HG02840 (cell line): ENCODE data around the gene LRMDA.
"Not testable (repeated sequence)": the region's sequence is repeated elsewhere in the genome, so short reads cannot be mapped to it uniquely, and the experiment has no call there.

ENCODE experiments used
- ATAC-seq: cut with Tn5 transposase; IDR thresholded peaks from one replicate; pipeline ENCODE4 v1.9.1; 2021; ENCODE audit warnings: mild to moderate bottlenecking, moderate library complexity, moderate number of reproducible peaks; ENCODE audit not compliant: unreplicated experiment, low FRiP score

The LRMDA gene

DNA sequence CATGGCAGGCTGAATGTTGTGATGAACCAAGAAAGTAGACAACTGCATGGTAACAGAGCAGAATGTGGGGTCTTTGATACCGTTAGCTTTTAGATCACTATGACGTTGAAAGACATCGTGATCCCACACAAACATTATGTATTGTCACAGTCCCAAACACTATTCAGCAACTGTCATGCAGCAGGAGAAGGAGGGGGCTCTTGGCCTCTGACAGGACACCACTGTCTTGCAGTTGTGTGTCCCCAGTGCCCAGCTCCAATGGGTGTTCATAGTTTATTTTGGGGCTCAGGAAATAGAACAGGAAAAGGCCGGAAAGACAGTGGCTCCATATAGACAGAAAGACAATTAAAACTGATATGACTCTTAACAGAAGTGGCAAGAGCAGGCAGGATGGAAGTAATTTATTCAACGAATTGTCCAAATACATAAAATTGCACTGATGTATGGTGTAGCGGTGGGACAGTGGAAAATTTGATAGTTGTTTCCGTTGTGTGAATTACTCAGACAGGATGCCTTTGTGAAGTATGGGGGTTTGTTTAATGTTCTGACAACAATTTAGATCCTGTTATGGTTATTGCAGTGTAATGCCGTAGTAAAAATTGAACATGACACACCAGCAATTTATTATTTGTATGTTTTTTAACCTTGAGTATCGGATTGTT lies 292.0 kb downstream of the LRMDA start:
- ATAC-seq = no peak

DNA sequence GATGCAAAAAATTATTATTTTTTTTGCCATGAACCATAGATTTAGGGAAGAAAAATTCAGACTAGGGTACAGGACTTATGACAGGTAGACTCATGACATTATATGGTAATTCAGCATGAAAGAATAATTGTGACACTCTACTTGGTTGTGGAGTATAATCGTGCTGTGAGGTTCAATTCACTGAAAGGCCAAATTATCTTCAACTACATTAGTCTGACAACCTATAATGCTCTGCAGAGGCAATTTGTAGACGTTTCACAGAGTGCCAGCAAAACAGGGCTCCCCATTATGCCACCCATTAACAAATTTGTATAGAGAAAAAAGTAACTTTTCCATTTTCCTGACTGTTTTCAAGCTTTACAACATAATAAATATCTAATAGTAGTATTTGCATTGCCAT lies 292.6 kb downstream of the LRMDA start:
- ATAC-seq = no peak

DNA sequence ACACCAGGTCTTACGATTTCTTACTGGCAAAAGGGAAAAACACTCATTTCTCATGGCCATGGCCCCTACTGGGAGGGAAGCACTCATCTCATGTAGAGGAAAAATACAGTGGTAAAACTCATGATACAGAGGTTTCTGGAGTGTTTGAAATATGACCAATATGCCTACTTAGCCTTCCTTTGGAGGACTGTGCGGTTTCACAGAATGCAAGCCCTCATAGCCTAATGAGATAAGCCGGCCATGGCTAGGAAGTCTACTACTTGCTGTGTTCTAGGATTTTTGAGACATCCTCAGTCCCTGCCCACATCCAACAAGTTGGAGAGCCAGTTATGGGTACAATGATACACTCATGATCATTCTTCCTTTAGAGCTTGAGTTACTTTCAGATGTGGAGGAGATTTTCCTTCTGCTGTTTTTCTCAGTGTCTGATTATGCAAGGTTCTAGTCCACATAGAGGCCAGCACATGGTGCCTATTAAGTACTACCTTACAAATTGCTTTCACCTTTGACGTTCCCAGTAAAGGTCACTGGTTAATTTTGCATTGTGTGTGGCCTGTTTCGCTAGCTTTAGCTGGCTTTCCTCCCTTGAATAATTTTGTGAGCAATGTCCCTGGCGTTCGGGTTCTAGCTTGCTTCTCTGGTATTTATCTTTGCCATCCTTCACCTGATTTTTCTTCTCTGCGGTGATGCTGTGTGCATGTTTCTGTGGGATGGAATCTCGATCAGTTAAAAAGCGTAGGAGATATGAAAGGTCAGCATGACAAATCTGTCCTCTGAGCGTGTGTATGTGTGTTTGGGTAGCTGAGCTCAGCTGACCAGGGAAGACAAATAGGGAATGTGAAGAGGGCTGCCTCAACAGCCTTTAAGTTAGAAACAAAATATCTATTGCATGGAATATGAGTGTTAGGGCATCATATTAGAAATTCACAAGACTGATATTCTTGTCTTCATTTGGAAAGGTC lies 295.4 kb downstream of the LRMDA start:
- ATAC-seq = no peak

DNA sequence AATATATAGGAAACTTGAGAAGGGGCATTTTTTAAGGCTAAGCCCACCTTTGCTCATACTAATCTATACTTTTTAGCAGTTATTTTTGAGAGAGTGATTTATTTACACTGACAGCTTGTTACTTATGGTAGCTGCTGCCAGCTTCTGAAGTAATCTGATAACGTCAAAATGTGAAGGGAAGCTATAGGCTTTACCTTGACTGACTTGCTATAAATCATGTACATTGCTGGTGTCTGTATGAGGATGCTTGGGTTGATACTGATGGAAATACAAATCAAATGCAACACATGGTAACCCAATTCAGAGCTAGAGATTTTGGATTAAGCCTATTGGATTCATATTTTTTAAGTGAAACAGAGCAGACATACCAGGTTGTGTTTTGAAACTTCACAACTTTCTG lies 299.4 kb downstream of the LRMDA start:
- no peak for ATAC-seq

DNA sequence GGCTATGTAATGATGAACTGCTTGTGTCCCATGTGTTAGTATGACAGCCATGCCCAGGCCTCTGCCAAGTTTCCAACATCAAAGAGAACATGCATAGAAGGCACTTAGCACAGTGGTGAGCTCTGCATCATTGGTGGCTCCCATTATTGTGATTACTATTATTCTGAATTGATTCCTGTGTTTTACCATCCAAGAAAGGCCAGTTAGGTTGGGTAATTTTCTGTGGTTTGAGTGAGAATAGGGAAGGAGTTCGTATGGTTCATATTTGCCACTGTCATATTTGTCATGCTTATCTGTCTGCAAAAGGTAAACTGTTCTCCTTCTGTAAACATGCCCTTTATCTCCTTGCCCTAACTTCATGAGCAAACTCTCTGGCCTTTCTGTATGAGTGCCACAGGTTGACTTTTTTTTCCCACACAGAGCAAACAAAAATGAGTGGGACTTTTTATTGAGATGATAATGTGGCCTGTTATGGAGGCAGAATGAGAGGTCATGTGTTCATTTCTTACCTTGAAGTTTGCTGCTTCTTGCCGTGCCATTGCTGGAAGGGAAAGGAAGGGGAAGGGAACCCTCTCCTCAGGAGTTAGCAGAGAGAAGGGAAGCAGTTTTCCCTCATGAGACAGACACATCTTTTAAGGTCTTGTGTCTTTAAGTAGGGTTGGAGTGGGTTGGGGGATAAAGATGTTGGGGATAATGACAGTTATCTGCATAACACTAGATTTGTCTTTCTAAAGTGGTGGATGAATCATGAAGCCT lies 301.9 kb downstream of the LRMDA start:
- ATAC-seq = no peak

DNA sequence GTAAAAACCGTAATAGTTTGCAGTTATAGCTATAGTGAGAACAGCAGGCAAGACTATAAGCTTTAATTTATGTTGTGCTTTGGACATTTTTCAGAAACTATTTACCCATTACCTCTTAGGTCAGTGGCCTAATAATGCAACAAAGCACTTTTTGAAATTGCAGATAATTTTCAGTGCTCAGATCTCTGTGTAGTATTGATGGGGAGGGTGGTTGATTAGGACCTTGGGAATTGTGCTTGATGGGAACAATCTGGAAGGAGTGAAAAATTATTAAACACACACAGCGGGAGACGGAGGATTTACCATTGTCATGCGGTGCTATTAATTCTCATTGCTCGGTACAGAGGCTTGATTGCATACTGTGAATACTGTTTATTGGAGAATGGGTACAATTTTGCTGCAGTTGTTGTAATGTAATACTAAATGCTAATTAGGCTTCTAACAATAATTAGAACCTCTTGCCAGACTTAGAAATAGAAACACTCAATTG lies 304.8 kb downstream of the LRMDA start:
- no peak for ATAC-seq

DNA sequence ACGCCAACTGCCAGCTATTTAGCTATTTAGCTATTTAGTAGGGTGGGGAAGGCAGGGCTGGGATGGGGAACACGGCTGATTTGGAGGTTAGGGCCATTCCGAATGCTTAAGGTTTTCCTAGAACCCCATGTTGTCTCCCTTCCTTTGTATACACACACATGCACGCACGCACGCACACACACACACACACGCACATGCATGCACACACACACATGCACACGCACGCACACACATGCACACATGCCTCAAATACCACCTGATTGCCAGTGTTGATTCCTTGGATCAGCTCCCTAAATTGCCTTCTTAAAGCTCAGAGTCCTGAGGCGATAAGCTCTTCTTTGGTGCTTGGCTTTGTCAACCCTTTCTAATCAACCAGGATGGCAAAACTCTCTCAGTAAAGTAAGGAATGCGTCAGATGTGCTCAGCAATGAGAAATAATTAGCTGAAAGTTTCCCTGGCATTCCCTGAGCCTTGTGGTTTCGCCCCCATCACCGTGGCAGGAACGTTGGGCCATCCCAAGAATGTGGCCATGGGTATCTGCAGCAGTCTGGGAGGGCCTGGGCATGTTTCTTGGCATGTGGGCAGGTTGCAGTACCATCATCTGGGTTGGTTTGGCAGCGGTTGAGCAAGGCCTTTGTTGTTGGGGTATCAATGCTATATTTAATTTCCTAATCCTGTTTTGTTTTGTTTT lies 305.6 kb downstream of the LRMDA start:
- no peak for ATAC-seq

DNA sequence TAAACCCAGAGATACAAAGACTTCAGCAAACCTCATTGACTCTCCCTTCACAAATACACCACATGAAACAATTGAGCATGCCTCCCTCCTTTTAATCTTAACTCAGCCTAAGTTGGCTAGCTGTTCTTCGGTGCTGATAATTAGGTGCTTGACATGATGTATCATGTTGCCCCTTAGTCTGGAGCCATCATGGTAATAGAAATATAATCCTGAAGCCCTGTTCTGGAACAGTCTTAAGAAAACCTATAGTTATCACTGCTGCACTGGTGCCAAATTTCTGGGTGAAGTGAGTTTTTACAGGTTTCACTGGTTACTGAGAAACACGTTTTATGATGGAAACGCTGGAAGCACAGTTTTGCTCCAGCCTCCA lies 306.1 kb downstream of the LRMDA start:
- ATAC-seq = no peak

DNA sequence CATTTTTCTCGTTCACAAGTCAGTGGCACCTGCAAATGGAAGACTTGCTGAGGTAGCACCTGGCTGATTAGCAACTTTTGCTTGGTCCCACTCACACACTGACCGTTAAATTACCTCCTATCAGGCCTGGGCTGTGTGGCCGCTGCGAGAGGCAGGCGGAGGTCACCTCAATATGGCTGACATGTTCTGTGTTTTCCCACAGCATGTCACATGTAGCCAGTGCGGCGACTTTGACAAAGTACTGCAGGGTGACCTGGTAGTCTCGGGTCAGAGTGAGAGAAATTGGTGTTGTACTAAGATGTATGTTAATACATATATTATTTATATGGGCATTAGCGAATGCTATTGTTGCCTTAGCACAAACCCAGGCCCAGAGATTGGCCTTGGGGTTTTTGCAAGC lies 307.5 kb downstream of the LRMDA start:
- no peak for ATAC-seq

DNA sequence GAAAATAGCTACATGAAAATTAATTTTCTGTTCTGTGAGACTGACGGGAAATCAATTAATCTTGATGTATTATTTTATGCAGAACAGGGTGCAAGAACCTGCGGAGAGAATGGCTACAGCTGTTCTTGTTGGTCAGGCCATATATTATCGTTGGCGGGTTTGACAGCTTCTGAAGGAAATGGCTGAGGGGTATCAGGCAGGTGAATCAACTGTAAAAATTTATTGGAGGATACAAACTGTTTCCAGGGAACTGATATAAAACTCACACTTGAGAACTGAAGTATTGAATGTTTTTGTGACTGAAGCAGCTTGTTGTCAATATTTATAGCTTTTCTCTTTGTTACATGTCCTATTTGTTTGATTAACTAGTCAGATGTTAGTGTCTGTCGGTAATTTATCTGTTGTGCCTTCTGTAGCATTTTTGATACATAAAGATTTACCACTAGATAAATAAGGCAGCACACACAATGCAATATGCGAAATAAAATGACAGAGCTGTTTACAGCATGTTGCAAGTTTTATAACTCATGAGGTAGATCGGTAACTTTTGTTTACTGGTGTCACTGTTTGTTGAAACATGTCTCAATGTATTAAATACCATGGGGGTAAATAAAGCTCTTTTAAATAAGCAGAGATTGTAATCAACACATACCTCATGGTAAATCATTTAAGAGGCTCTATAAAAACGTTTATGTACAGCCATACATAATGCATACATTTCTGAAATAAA lies 308.2 kb downstream of the LRMDA start:
- ATAC-seq = no peak

DNA sequence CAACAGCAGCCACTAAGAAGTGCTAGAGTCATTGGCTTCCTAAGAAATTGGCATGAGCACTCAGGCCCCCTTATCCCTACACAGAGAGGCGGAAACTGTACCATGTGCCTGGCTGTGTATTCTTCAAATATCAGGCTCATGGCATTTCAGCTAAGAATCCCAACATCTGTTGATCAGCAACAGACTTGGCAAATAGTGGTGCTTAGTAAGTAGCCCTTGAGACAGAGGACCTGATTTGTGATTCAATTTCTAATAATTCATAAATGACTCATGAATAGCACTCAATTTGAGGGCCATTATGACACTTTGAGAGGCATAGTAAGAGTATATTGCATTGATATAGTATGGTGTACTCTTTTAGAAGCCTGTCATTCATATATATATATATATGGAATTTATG lies 309.1 kb downstream of the LRMDA start:
- ATAC-seq = no peak

DNA sequence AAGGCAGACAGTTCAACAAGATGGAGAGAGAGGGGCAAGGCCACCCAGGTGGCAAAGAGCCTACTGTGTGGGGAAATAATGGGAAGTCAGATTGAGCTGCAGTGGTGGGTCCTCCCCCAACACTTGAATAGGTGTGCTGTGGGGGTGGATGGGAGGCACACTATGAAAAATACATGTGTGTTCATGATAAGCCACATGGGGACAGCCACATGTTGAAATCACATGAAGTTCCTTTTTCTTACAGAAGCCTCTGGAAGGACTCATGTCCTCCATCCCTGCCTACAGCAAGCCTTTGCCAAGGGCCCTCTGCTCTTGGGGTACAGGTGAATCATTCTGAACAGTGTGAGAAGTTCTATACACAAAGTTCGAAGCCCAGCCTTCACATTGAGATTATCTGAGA lies 310.9 kb downstream of the LRMDA start:
- no peak for ATAC-seq

DNA sequence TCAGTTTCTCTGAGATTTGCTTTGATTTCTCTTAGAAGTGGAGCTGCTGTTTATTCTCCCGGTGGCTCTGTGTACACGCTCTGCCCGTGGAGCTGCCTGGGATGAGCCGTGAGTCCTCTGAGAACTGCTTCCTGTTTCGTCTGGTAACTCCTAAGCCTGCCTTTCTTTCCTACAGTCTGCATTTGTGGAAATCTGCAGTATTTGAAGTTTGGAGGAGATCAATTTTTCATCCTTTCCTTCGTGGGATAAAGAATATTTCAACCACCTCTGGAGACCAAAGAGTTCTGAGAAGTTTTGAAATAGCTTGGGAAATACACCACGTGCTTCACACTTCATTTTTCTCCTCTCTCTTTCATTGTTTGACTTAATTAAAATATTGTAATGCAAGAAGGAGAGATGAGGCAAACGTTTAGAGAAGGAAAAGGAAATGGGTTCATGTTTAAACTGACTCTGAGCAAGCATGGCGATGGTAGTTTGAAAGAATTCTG lies 311.9 kb downstream of the LRMDA start:
- no peak for ATAC-seq

DNA sequence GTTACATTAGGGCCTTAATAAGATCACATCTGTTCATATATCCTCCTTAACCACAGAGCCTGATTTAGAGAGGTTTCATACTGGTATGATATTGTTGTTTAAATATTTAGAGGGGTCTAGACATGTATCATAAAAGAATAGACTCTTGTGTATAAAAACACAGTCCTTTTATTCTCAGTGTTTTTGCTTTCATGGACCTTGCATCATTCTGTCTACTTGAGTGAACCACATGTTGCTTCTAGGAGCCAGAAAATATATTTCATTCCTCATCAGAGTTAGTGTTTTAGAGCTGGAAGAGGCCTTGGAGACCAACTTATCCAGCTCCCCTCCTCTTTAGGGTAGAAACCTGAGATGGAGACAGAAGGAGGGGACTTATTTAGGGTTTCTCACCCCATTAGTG lies 312.8 kb downstream of the LRMDA start:
- ATAC-seq = no peak

DNA sequence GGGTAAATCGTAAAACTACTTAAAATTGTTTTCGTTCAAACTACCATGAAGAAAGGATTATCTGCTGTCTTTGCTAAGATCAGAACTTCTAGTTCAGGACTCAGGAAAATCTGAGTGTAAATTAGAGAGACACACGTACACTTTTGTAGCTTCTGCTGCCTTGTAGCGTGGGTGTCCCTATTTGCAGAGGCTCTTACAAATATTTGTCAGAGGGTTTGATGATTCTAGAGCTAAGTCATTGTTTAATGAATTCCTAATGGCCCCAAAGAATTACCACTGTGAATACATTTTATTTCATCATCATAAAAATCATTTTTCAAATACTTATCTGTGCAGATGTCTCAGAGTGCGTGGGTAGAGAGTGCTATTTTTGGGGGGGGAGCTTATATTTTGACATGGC lies 314.9 kb downstream of the LRMDA start:
- no peak for ATAC-seq

DNA sequence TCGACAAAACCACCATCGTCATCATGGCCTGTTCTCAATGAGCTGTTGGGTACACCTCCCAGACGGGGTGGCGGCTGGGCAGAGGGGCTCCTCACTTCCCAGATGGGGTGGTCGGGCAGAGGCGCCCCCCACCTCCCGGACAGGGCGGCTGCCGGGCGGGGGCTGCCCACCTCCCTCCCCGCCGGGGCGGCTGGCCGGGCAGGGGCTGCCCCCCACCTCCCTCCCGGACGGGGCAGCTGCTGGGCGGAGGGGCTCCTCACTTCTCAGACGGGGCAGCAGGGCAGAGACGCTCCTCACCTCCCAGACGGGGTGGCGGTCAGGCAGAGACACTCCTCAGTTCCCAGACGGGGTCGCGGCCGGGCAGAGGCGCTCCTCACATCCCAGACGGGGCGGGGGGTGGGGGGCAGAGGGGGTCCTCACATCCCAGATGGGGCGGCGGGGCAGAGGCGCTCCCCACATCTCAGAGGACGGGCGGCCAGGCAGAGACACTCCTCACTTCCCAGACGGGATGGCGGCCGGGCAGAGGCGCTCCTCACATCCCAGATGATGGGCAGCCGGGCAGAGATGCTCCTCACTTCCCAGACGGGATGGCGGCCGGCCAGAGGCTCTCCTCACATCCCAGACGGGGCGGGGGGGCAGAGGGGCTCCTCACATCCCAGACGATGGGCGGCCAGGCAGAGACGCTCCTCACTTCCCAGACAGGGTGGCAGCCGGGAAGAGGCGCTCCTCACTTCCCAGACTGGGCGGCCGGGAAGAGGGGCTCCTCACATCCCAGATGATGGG lies 318.9 kb downstream of the LRMDA start:
- ATAC-seq = not testable (repeated sequence)

DNA sequence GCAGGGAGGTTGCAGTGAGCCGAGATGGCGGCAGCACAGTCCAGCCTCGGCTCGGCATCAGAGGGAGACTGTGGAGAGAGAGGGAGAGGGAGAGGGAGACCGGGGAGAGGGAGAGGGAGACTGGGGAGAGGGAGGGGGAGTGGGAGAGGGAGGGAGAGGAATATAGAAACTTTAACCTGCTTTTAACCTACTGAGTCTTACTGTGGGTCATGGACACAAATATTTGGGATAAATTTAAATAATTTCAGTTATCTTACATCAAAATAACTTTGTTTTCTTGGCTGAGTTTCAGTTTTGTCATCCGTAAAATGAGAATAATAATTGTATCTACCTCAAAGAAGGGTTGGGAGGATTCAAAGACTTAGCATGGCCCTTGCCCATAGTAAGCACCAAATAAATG lies 319.8 kb downstream of the LRMDA start:
- no peak for ATAC-seq

DNA sequence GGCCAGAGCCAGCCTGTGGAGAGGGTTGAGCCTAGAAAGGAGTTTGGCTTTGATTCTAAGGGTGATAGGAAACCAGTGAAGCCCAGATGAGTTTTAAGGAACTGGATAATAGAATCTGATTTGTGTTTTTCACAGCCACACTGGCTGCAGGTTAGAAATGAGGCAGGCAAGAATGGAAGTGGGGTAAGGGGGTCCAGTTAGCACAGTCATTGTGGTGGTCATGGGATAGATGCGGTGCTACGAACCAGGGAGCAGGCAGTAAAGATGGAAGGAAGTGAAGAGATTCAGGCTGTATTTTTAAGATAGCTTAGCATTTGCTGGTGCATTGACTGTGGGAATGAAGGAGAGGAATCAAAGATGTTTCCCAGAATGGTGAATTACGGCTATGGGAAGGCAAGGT lies 322.2 kb downstream of the LRMDA start:
- ATAC-seq = no peak
